DOHH2 (cell line): ENCODE data around the gene IL16.

Experiments
- EZH2phosphoT487 ChIP-seq: fragments of 200-600 bp; sonication (generic); IDR thresholded peaks from 2 replicates; pipeline ENCODE4 v1.6.1; 2017; ENCODE audit warnings: borderline replicate concordance, mild to moderate bottlenecking, antibody characterized with exemption, low read length, moderate library complexity, mixed read lengths
- TF ChIP-seq, protein P1 (sequence below): fragments of 200-600 bp; sonication (generic); IDR thresholded peaks from one replicate; pipeline ENCODE4 v1.5.1; 2014; ENCODE audit warnings: antibody characterized with exemption, mild to moderate bottlenecking, low read depth, low read length; ENCODE audit not compliant: poor library complexity, severe bottlenecking

DNA sequence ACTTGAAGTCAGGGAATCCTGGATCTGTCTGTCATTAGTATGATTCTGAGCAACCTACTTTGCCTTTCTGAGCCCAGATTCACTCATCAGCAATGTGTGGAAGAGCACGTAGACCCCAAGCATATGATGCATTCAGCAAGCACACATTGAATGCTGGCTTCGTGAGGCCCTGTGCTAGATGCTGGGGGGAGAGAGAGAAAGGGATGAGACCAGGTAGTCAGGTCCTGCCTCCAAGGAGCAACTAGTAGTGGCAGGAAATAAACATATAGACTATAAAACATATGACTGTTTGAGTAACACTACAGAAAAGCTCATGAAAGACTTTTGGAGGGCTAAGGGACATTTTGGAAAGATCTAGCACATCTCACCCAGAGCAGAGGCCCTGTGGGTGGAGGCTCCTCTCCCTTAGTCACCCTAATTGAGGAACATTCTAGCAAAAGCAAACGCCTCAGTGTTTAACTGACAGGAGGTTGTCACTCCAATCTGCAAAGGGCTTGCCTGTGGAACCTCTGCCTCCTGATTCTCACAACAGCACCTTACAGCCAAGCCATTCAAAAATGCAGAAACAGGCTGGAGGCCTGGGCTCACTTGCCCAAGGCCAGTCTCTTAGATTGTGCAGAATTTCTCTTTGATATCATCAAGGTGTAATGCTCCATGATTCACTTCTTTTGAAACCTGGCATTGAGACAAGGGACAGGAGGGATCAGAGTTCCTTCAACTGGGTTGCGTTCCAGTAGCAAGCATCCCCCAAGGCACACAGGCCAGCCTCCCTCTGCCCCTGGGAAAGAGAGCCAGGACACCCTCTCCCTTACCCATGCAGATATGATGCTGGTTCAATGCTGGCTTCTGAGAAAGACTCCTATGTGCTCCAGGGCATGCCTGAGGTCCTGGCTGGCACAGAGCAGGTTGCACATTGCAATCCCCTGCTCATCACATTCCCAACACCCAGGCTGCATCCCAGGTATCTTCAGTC lies 101.2 kb downstream of the IL16 start:
- TF ChIP-seq, protein P1, sequence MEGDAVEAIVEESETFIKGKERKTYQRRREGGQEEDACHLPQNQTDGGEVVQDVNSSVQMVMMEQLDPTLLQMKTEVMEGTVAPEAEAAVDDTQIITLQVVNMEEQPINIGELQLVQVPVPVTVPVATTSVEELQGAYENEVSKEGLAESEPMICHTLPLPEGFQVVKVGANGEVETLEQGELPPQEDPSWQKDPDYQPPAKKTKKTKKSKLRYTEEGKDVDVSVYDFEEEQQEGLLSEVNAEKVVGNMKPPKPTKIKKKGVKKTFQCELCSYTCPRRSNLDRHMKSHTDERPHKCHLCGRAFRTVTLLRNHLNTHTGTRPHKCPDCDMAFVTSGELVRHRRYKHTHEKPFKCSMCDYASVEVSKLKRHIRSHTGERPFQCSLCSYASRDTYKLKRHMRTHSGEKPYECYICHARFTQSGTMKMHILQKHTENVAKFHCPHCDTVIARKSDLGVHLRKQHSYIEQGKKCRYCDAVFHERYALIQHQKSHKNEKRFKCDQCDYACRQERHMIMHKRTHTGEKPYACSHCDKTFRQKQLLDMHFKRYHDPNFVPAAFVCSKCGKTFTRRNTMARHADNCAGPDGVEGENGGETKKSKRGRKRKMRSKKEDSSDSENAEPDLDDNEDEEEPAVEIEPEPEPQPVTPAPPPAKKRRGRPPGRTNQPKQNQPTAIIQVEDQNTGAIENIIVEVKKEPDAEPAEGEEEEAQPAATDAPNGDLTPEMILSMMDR = no peak
- TF ChIP-seq EZH2phosphoT487 = no peak
